Bone marrow (tissue), 2 donors: Measurements from ENCODE around the gene CAST.

Experiments used
- DNase-seq, 2 donors: peaks; one replicate each; lab custom pipeline; 2025; lab: John Stamatoyannopoulos, UW

CAST gene

GRCh38 chr5:96819806-96820205 is 157.6 kb downstream of the CAST start:
- DNase-seq = no peak

DNA sequence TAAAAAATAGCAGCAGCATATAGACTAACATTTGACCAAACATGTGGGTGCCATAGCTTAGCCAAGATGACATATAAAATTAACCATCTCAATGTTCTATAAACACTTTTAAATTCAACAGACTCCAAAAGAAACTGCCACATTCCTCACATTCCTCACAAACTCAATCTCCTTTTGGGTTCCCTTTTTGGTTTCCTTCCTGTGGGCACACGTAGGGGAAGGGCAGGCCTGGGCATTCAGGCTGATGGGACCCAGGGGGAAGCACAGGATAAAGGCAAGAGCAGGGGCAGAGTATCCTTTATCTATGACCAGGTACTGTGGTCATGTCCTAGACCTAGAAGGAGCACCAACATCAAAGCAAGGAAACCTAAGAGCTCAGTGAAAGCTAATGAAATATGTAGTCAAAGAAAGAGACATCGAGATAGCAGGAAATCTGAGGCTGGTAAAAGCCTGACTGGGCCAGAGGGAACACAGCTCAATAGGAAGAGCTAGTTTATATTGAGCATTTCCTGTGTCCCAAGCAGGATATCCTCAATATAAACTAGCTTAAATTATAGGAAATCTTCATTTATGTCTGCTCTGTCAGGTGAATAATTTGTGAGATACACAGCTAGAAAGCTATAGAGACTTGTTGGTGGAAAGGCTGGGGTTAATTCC is 159.2 kb downstream of the CAST start:
- DNase-seq = no peak

DNA sequence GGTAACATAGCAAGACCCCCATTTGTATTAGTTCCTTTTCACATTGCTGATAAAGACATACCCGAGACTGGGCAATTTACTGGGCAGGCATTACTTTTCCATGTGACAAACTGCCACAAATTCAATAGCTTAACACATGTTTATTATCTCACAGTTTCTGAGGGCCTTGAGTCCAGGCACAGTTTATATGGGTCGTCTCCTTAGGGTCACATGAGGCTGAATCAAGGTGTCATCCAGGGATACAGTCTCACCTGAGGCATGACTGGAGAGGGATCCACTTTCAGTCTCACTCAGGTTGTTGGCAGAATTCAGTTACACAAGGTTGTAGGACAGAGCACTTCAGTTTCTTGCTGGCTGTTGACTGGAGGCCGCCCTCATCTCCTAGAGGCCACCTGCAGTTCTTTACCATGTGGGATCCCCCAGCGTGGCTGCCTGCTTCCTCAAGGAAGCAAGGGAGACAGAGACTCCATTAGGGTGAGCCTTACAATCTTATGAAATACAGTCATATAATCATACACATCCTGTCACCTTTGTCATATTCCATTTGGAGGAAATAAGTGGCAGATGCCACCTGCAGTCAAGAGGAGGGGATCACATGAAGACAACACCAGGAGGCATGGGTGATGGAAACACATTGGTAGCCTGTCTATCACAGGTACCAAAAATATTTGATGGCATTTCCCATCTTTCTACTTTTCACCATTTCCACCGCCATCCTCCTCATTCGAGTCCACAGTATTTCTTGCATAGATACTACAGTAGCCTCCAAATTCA is 160.7 kb downstream of the CAST start:
- no peak for DNase-seq

- DNase-seq = no peak
Observed at GRCh38 chr5:96823900-96824380, 161.8 kb downstream of the CAST start.
